Ectodermal cell (in vitro differentiated cells): ENCODE data around the gene MRFAP1.

Experiments
- H3K27ac ChIP-seq: 2 replicates; pipeline ENCODE4 v1.7.0; 2013; ENCODE audit warnings: mild to moderate bottlenecking, low read depth, low read length; ENCODE audit not compliant: insufficient read depth, poor library complexity, severe bottlenecking
- H3K27me3 ChIP-seq: 2 replicates; pipeline ENCODE4 v1.7.0; 2013; ENCODE audit warnings: mild to moderate bottlenecking, low read length; ENCODE audit not compliant: insufficient read depth, control insufficient read depth, poor library complexity, severe bottlenecking
- H3K36me3 ChIP-seq: one replicate; pipeline ENCODE4 v1.7.0; 2013; ENCODE audit warnings: low read length; ENCODE audit not compliant: control insufficient read depth, insufficient read depth
- H3K4me1 ChIP-seq: one replicate; pipeline ENCODE4 v1.7.0; 2013; ENCODE audit warnings: low read length; ENCODE audit not compliant: control insufficient read depth, insufficient read depth
- H3K4me3 ChIP-seq: 2 replicates; pipeline ENCODE4 v1.7.0; 2013; ENCODE audit warnings: low read depth, low read length, control low read depth; ENCODE audit not compliant: insufficient read depth
- H3K9me3 ChIP-seq: 2 replicates; pipeline ENCODE4 v1.7.0; 2013; ENCODE audit warnings: mild to moderate bottlenecking, low read length, moderate library complexity; ENCODE audit not compliant: control insufficient read depth
- WGBS, 2 experiments: methylation state at CpG; one replicate each; pipeline ENCODE4 v1.1.7; 2013; ENCODE audit warnings: missing lambda C conversion rate in 2 of 2; 5-methylcytosine and 5-hydroxymethylcytosine counted together

The MRFAP1 gene

DNA sequence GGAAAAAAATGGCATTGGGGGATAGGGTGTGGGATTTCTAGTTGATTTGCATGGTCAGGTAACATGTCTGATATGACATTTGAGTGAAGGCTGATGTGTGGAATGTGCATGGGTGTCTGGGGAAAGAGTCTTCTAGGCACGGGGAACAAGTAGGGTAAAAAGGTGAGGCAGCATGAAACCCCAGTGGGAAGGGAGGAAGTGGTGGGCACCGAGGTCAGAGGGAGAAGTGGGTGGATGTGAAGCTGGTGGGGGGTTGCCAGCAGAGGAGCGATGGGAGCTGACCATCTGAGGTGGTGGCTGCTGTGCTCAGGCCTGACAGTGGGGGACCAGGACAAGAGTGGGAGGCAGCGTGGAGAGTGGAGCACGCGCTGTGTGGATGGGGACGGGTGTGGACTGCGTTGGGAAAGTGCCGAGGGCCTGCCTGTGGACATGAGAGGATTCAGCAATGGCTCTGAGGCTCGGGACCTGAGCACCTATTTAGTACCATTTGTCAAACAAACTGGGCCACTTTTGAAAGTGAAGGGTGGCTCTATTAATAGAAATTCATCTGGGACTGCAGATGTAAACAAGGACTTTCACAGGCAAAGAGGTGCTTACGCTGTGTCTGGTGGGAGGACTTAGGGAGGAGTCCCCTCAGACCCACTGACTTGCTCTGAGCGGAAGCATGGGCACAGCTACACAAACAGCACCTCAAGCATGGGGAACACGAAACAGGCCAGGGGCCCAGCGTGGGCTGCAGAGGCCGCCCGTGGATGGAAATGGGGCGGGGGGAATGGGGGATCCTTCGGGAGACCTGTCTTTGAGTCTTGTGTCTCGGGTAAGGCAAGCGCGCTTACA lies 36.5 kb downstream of the MRFAP1 start:
- H3K36me3 ChIP-seq, result no peaks in the 10 kb centered on the region
- WGBS, 2 experiments, result 96 to 97% methylated on average over 18 to 19 of the region's 21 CpGs
- H3K4me3 ChIP-seq, result no peak overlapping the region
- no peaks in the 10 kb centered on the region for H3K27me3 ChIP-seq
- H3K9me3 ChIP-seq, result no peaks in the 10 kb centered on the region
- no peak overlapping the region for H3K27ac ChIP-seq
- H3K4me1 ChIP-seq, result peaks cover 15% of the 10 kb centered on the region

DNA sequence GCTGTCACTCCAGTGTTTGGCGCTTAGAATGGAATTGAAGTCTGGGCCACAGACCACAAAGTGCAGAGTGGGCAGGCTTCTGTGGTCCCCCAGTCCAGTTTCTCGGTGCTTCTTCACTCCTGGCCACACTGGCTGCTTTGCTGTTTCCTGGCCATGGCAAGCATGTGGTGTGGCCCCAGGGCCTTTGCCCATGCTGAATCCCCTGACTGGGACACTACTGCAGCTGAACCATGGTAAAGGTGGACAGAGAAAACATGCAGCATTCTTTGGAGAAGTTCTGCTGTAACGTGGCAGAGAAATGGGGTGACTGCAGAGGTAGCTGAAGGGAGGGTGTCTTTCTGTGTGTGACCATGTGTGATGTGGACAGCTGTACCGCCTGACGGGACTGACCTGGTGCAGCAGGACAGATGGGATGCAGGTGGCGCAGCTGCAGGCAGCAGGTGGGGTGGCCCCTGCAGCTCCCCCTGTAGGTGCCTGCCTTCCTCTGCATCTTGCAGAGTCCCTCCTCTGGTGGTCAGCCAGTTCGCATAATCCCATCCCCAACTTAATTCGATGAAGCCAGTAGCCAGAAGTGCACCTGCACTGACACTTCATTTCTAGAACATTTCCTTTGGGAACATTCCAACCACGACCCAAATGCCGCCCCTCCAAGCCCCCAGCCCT lies 40.0 kb downstream of the MRFAP1 start:
- Histone ChIP-seq H3K27me3 (no peaks in the 10 kb centered on the region), H3K4me3 (no peak overlapping the region), H3K36me3 (no peaks in the 10 kb centered on the region), H3K27ac (no peak overlapping the region), H3K9me3 (no peaks in the 10 kb centered on the region), H3K4me1 (peaks cover 7% of the 10 kb centered on the region)
- WGBS, 2 experiments, result 86 to 88% methylated on average over 10 of the region's 10 CpGs

DNA sequence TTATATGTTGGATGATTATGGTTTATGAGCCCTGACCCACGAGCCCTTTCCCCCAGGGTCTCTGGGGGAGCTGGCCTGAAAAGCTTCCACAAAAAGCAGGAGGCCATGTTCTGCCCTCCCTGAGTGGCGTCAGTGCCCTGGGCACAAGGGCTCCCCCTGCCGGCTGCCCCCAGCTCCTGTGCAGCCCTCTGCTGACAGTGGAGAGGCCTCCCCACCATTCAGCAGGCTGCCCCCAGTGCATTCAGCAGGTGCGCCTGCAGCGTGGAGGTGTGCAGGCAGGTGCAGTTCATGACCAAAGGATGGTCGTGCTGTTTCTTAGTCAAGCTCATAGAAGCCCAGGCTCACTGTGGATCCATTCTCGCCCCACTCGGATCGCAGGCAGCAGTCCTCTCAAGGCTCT lies 40.7 kb downstream of the MRFAP1 start:
- 93 to 94% methylated on average over 9 of the region's 9 CpGs for WGBS, 2 experiments
- Histone ChIP-seq H3K9me3 (no peaks in the 10 kb centered on the region), H3K4me3 (no peak overlapping the region), H3K36me3 (no peaks in the 10 kb centered on the region), H3K27ac (no peak overlapping the region), H3K27me3 (no peaks in the 10 kb centered on the region), H3K4me1 (peaks cover 4% of the 10 kb centered on the region)

DNA sequence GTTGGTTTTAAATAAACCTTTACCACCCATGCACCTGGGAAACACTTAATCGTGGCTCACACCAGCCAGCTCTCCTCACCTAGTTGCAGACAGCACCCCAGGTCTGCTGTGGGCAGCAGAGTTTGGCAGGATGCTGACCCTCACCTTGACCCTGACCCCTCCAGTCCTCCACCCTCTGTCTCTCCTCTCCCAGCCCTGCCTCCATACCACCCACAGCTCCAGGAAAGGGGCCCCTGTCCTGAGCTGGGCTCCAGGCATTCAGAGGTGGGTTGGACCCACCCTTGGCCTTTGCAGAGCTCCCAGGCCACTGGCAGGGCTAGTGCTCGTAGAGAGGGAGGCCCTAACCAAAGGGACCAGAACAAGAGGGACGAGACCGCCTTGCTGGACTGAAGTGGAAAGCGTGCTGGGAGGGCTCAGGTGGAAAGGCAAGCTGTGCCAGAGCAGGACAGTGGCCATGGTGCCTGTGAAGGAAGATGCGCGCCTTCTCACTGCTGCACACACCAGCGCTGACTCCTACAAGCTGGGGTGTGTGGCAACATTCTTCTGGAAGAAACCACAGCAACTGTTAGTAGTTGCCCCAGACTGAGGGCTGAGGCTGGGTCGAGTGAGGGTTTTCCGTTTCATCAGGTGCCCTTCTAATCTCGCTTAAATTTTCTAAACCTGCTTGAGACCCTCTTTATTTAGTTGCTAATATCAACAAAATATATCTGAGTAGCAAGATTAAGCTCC lies 42.5 kb downstream of the MRFAP1 start:
- H3K4me3 ChIP-seq, result no peak overlapping the region
- no peaks in the 10 kb centered on the region for H3K9me3 ChIP-seq
- H3K36me3 ChIP-seq, result no peaks in the 10 kb centered on the region
- no peak overlapping the region for H3K27ac ChIP-seq
- no peaks in the 10 kb centered on the region for H3K27me3 ChIP-seq
- 92 to 94% methylated on average over 10 to 11 of the region's 11 CpGs for WGBS, 2 experiments
- H3K4me1 ChIP-seq, result no peaks in the 10 kb centered on the region

DNA sequence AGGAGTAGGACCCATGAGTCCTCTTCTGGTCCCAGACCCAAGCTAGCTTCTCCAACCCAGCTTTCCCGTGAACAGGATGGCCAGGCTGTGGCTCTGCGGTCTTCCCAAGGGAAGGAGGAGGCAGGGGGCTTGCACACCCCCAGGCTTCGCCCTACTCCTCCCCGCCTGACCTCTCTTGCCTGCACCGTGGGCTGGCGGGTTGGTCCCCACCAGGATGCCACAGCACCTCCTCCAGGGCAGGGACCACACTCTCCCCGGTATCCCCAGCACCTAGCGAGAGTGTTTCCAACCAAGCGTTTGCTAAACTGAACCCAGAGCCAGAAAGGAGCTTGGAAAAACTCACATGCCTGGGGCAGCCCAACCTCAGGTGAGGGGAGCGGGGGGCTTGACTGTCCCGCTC lies 44.2 kb downstream of the MRFAP1 start:
- Histone ChIP-seq H3K27ac (no peak overlapping the region), H3K4me1 (peaks cover 5% of the 10 kb centered on the region), H3K27me3 (no peaks in the 10 kb centered on the region), H3K4me3 (no peak overlapping the region), H3K36me3 (no peaks in the 10 kb centered on the region), H3K9me3 (no peaks in the 10 kb centered on the region)
- WGBS, 2 experiments, result 88 to 93% methylated on average over 11 of the region's 11 CpGs

DNA sequence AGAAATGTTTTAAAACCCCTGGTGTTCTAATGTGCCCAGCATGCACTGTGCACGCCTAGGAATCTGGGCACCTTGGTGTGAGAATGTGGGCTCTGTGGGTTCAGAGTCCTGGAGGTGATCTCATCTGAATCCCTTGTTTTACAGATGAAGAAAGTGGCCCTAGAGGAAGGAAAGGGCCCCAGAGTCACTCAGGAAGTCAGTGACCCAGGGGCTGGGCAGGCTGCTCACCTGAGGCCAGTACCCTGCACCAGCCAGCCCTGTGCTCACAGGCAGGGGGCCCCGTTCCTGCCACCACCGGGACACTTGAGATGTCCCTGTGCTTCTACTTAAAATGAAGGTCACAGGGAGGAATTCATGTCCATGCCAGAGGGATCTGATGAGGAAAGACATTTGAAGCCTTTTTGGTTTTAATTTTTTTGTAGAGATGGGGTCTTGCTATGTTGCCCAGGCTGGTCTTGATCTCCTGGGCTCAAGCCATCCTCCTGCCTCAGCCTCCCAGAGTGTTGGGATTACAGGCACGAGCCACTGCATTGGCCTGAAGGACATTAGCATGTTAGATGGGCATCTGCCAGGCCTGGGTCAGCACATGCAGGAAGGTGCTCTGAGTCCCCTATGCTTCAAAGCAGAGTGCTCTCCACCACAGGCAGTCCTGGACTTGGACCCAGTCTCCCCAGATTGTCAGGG lies 45.8 kb downstream of the MRFAP1 start:
- Histone ChIP-seq H3K4me1 (peaks cover 5% of the 10 kb centered on the region), H3K9me3 (no peaks in the 10 kb centered on the region), H3K27ac (no peak overlapping the region), H3K36me3 (no peaks in the 10 kb centered on the region), H3K4me3 (no peak overlapping the region), H3K27me3 (no peaks in the 10 kb centered on the region)
- WGBS, 2 experiments, result 88 to 90% methylated on average over 4 of the region's 4 CpGs

DNA sequence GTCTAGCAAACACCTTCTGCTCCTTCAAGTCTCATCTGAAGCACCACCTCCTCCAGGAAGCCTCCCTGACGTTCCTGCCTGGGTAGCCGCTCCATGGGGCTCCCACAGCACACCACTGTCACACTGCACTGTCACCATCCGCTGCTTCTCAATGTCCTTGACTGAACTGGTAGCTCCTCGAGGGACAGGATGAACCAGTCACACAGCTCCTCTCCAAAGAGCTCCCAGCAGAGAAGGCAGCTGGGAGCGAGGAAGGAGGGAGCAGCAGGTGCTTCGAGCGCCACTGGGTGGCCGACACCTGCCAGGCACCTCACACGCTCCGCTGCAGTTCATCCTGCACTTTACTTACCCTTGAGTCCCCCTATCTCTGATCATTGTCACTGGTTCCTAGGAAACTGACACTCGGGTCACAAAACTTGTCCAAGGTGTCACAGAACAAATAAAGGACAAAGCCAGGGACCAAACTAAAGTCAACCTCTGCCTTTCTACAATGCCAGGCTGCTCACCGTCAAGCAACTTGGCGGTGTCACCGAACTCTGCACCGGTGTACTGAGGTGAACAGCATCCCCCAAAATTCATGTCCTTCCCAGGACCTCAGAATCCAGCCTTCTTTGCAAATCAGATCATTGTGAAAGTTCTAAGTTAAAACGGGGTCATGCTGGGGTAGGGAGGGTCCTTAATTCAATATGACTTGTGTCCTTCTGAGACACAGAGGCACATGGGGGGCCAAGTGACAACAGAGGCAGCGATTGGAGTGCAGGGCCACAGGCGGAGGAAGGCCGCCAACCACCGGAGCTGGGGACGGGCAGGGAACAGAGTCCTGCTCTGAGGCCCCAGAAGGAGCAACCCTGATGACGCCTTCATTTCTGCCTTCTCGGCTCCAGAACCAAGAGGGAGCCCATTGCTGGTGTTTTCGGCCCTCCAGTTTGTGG lies 47.7 kb downstream of the MRFAP1 start:
- H3K27ac ChIP-seq, result no peak overlapping the region
- no peaks in the 10 kb centered on the region for H3K9me3 ChIP-seq
- H3K27me3 ChIP-seq, result no peaks in the 10 kb centered on the region
- H3K4me1 ChIP-seq, result peaks cover 5% of the 10 kb centered on the region
- WGBS, 2 experiments, result 83 to 85% methylated on average over 24 of the region's 24 CpGs
- H3K36me3 ChIP-seq, result no peaks in the 10 kb centered on the region
- H3K4me3 ChIP-seq, result no peak overlapping the region

DNA sequence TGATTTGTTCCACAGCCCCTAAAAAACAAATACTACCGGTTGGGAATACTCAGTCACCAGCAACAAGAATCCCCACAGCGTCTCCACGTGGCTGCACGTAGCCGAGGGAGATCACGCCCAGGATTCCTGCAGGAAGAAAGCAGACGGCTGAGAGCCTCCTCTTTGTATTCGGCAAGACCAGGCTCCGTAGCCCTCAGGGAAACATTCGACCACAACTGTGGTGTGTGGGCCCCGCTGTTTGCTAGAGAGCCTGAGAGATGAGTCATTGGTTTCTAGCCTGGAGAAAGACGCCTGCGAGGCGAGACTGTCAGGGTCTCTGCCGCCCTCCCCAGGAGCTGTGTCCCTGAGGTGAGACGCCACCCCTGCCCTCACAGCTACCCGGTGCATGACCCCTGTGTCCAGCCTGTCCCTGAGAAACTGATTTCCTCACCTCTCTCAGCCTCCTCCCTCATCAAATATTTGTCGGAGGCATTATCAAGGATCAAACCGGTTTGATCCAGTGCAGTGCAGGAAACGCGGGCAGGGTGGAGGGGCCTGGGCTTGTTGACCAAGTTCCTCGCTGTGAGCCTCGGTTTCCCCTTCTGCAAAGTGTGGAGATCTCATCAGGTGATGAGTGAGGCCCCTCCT lies 48.5 kb downstream of the MRFAP1 start:
- Histone ChIP-seq H3K36me3 (no peaks in the 10 kb centered on the region), H3K4me1 (peaks cover 5% of the 10 kb centered on the region), H3K9me3 (no peaks in the 10 kb centered on the region), H3K27me3 (no peaks in the 10 kb centered on the region), H3K27ac (peak overlapping the region; percentile 27), H3K4me3 (no peak overlapping the region)
- WGBS, 2 experiments, result 52 to 54% methylated on average over 23 of the region's 23 CpGs

DNA sequence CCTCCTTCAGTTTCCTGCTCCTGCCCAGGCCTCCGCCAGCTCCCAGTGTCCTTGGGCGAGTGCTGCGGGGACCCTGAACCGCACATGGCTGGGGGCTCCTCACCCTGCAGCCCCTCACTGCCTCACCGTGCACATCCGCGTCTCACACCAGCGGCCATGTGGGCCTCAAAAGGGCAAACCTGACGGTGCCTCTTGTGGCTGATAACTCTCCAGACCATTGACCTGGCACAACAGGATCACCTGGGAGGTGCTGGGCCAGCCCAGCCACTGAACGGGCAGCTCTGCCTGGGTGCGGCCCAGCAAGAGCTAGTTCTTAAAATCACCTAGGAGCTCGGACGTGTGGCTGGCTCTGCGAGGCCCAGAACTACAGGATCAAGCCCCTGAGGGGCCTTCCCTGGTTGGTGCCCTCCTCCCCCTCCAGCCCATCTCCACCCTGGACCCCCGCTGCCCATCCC lies 49.0 kb downstream of the MRFAP1 start:
- Histone ChIP-seq H3K4me3 (no peak overlapping the region), H3K27ac (peak overlapping the region; percentile 27), H3K27me3 (no peaks in the 10 kb centered on the region), H3K9me3 (no peaks in the 10 kb centered on the region), H3K36me3 (no peaks in the 10 kb centered on the region), H3K4me1 (peaks cover 5% of the 10 kb centered on the region)
- 86 to 87% methylated on average over 15 of the region's 15 CpGs for WGBS, 2 experiments
